ENCODE data around the gene KIAA1328.

GRCh38 chr18:36843199-36843598 is 14.3 kb downstream of the KIAA1328 start:
- TF ChIP-seq, protein P1, sequence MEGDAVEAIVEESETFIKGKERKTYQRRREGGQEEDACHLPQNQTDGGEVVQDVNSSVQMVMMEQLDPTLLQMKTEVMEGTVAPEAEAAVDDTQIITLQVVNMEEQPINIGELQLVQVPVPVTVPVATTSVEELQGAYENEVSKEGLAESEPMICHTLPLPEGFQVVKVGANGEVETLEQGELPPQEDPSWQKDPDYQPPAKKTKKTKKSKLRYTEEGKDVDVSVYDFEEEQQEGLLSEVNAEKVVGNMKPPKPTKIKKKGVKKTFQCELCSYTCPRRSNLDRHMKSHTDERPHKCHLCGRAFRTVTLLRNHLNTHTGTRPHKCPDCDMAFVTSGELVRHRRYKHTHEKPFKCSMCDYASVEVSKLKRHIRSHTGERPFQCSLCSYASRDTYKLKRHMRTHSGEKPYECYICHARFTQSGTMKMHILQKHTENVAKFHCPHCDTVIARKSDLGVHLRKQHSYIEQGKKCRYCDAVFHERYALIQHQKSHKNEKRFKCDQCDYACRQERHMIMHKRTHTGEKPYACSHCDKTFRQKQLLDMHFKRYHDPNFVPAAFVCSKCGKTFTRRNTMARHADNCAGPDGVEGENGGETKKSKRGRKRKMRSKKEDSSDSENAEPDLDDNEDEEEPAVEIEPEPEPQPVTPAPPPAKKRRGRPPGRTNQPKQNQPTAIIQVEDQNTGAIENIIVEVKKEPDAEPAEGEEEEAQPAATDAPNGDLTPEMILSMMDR (IDR thresholded peaks at IDR 0.05; ENCODE audit: poor library complexity) = no peak
- TF ChIP-seq EZH2 (IDR thresholded peaks at IDR 0.05; ENCODE audit: borderline replicate concordance) (no peak), EZH2phosphoT487 (IDR thresholded peaks at IDR 0.05; ENCODE audit: low read depth, severe bottlenecking, unreplicated experiment) (no peak)
